ENCODE results near the gene SLC27A1.

DNA sequence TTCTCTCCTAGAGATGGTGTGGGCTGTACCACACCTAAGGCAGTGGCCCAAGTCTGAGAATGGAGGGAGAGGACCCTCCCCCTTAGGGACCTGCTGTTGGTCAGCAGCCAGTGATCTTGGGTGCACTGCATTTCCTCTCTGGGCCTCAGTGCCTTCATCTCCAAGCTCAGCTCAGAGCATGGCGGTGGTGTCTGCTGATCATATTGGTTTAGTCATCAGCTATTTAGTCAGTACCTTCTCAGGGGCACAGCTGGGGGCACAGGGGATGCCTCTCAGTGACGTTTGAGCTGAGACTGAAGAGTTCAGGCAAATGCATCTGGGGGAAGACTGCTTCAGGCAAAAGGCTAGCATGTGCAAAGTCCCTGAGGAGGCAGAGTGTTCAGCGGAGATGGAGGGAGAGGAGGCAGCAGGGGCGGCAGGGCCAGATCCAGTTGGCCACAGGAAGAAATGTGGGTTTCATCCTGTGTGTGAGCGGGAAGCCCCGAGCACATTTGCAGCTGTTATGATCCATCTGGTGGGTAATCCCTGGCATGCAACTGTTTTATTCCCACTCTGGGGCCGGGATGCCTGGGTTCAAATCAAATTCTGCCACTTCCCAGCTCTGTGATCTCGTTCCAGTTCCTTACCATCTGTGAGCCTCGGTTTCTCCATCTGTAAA is 25.4 kb downstream of the SLC27A1 start:
- TF ChIP-seq, protein P1, sequence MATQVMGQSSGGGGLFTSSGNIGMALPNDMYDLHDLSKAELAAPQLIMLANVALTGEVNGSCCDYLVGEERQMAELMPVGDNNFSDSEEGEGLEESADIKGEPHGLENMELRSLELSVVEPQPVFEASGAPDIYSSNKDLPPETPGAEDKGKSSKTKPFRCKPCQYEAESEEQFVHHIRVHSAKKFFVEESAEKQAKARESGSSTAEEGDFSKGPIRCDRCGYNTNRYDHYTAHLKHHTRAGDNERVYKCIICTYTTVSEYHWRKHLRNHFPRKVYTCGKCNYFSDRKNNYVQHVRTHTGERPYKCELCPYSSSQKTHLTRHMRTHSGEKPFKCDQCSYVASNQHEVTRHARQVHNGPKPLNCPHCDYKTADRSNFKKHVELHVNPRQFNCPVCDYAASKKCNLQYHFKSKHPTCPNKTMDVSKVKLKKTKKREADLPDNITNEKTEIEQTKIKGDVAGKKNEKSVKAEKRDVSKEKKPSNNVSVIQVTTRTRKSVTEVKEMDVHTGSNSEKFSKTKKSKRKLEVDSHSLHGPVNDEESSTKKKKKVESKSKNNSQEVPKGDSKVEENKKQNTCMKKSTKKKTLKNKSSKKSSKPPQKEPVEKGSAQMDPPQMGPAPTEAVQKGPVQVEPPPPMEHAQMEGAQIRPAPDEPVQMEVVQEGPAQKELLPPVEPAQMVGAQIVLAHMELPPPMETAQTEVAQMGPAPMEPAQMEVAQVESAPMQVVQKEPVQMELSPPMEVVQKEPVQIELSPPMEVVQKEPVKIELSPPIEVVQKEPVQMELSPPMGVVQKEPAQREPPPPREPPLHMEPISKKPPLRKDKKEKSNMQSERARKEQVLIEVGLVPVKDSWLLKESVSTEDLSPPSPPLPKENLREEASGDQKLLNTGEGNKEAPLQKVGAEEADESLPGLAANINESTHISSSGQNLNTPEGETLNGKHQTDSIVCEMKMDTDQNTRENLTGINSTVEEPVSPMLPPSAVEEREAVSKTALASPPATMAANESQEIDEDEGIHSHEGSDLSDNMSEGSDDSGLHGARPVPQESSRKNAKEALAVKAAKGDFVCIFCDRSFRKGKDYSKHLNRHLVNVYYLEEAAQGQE (IDR thresholded peaks at IDR 0.05; ENCODE audit: unreplicated experiment): no peak
- no peak for TF ChIP-seq EZH2 (IDR thresholded peaks at IDR 0.05; ENCODE audit: low read depth, unreplicated experiment)
- TF ChIP-seq, protein P2, sequence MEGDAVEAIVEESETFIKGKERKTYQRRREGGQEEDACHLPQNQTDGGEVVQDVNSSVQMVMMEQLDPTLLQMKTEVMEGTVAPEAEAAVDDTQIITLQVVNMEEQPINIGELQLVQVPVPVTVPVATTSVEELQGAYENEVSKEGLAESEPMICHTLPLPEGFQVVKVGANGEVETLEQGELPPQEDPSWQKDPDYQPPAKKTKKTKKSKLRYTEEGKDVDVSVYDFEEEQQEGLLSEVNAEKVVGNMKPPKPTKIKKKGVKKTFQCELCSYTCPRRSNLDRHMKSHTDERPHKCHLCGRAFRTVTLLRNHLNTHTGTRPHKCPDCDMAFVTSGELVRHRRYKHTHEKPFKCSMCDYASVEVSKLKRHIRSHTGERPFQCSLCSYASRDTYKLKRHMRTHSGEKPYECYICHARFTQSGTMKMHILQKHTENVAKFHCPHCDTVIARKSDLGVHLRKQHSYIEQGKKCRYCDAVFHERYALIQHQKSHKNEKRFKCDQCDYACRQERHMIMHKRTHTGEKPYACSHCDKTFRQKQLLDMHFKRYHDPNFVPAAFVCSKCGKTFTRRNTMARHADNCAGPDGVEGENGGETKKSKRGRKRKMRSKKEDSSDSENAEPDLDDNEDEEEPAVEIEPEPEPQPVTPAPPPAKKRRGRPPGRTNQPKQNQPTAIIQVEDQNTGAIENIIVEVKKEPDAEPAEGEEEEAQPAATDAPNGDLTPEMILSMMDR (conservative IDR thresholded peaks at IDR 0.05; ENCODE audit: low read depth in 2 of 2): no peak
- no peak for TF ChIP-seq CREB1 (CRISPR knock-in tag; IDR thresholded peaks at IDR 0.05; ENCODE audit: low read depth)
- no peak for TF ChIP-seq NANOG (IDR thresholded peaks at IDR 0.05; ENCODE audit: borderline replicate concordance)
- TF ChIP-seq EZH2phosphoT487 (IDR thresholded peaks at IDR 0.05; ENCODE audit: unreplicated experiment): no peak
